Neutrophil (primary cell): Measurements from ENCODE around the gene TTF1.

ENCODE experiments used
- H3K27ac ChIP-seq: fragments of 200-600 bp; sonication (generic); 2 replicates; pipeline ENCODE4 v1.5.1; 2016; ENCODE audit warnings: mild to moderate bottlenecking, moderate library complexity
- H3K27me3 ChIP-seq: fragments of 200-600 bp; sonication (generic); 2 replicates; pipeline ENCODE4 v1.6.0; 2016; ENCODE audit warnings: mild to moderate bottlenecking
- H3K36me3 ChIP-seq: fragments of 200-600 bp; sonication (generic); 2 replicates; pipeline ENCODE4 v1.5.1; 2017
- H3K4me1 ChIP-seq, 2 experiments: fragments of 200-600 bp in 1 of 2; sonication (generic) in 1 of 2; 1 replicate in 1 of 2; 2 replicates in 1 of 2; pipeline versions ENCODE4 v1.5.1 to v1.6.1; 2013 to 2016; ENCODE audit warnings: low read depth in 1 of 2, low read length in 1 of 2, mild to moderate bottlenecking in 1 of 2, moderate library complexity in 1 of 2; ENCODE audit not compliant: control insufficient read depth in 1 of 2, insufficient read depth in 1 of 2
- H3K4me3 ChIP-seq, 2 experiments: fragments of 200-600 bp in 1 of 2; sonication (generic) in 1 of 2; 1 replicate in 1 of 2; 2 replicates in 1 of 2; pipeline ENCODE4 v1.5.1; 2013 to 2016; ENCODE audit warnings: low read depth in 1 of 2, low read length in 1 of 2, mild to moderate bottlenecking in 1 of 2, moderate library complexity in 1 of 2
- H3K9me3 ChIP-seq: fragments of 200-600 bp; sonication (generic); 2 replicates; pipeline ENCODE4 v1.5.1; 2016
- TF ChIP-seq, protein P1 (sequence below): fragments of 200-600 bp; sonication (generic); IDR thresholded peaks from 2 replicates; pipeline ENCODE4 v1.5.1; 2016; ENCODE audit warnings: antibody characterized with exemption

TTF1 gene

DNA sequence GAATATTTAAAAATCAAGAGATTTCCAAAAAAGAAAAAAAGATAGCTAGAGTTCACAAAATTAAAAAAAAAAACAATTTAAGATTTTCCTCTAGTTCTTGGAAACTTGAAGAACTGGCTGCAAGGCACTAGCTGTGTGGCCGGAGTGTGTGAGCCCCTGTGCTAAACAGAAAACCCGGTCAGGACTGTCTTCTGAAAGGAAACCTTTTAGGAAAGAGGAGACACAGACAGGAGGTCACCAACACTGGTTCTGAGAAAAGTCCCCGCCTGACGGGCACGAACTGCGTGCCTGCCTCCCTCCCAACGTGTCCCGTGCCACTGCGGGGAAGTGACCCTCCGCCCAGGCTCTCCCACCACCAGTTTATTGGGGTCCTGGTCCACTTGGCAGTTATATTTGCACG, 15.2 kb downstream of the TTF1 start:
- H3K36me3 ChIP-seq = peaks cover 98% of the 10 kb centered on the region
- TF ChIP-seq, protein P1, sequence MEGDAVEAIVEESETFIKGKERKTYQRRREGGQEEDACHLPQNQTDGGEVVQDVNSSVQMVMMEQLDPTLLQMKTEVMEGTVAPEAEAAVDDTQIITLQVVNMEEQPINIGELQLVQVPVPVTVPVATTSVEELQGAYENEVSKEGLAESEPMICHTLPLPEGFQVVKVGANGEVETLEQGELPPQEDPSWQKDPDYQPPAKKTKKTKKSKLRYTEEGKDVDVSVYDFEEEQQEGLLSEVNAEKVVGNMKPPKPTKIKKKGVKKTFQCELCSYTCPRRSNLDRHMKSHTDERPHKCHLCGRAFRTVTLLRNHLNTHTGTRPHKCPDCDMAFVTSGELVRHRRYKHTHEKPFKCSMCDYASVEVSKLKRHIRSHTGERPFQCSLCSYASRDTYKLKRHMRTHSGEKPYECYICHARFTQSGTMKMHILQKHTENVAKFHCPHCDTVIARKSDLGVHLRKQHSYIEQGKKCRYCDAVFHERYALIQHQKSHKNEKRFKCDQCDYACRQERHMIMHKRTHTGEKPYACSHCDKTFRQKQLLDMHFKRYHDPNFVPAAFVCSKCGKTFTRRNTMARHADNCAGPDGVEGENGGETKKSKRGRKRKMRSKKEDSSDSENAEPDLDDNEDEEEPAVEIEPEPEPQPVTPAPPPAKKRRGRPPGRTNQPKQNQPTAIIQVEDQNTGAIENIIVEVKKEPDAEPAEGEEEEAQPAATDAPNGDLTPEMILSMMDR = no peak
- H3K9me3 ChIP-seq = no peaks in the 10 kb centered on the region
- H3K4me1 ChIP-seq = no peaks in the 10 kb centered on the region
- no peak overlapping the region for H3K27ac ChIP-seq
- H3K4me3 ChIP-seq = no peak overlapping the region
- no peaks in the 10 kb centered on the region for H3K27me3 ChIP-seq

GRCh38 chr9:132390966-132391365, 15.7 kb downstream of the TTF1 start:
- TF ChIP-seq, protein P1 = no peak

GRCh38 chr9:132387133-132387532, 19.5 kb downstream of the TTF1 start:
- H3K27ac ChIP-seq = no peak overlapping the region
- TF ChIP-seq, protein P1 = no peak
- peaks cover 0 to 3% of the 10 kb centered on the region in 2 experiments for H3K4me1 ChIP-seq
- no peak overlapping the region for H3K4me3 ChIP-seq
- H3K9me3 ChIP-seq = no peaks in the 10 kb centered on the region
- H3K27me3 ChIP-seq = no peaks in the 10 kb centered on the region
- H3K36me3 ChIP-seq = peaks cover 89% of the 10 kb centered on the region

More at GRCh38 chr9:132390966-132391365, 15.7 kb downstream of the TTF1 start:
- peaks cover 98% of the 10 kb centered on the region for H3K36me3 ChIP-seq
- H3K4me1 ChIP-seq = no peaks in the 10 kb centered on the region
- no peak overlapping the region for H3K4me3 ChIP-seq
- no peak overlapping the region for H3K27ac ChIP-seq
- H3K27me3 ChIP-seq = no peaks in the 10 kb centered on the region
- H3K9me3 ChIP-seq = no peaks in the 10 kb centered on the region

DNA sequence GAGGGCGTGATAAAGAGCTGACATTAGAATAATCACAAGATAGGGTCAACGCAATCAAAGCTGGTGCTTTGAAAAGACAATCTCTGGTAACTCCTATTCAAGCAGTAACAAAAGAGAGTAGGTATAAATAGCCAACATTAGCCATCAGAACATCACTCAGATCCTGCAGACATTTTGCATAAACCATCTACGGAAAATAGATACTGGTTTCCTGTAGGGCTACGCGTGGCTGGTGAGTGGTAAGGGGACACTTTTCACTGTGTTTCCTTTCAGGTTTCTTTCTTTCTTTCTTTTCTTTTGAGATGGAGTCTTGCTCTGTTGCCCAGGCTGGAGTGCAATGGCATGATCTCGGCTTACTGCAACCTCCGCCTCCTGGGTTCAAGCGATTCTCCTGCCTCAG, 22.3 kb downstream of the TTF1 start:
- Histone ChIP-seq H3K27ac (no peak overlapping the region), H3K4me1 (peaks cover 3 to 8% of the 10 kb centered on the region in 2 experiments), H3K9me3 (no peaks in the 10 kb centered on the region), H3K27me3 (no peaks in the 10 kb centered on the region), H3K36me3 (peaks cover 68% of the 10 kb centered on the region), H3K4me3 (no peak overlapping the region)
- TF ChIP-seq, protein P1 = no peak

- peaks cover 3 to 8% of the 10 kb centered on the region in 2 experiments for H3K4me1 ChIP-seq
- H3K27me3 ChIP-seq = no peaks in the 10 kb centered on the region
- peak overlapping the region; percentile 38 for H3K27ac ChIP-seq
- no peak overlapping the region for H3K4me3 ChIP-seq
- H3K9me3 ChIP-seq = no peaks in the 10 kb centered on the region
- H3K36me3 ChIP-seq = peaks cover 66% of the 10 kb centered on the region
- TF ChIP-seq, protein P1 = no peak
Observed at GRCh38 chr9:132383462-132383883, 23.2 kb downstream of the TTF1 start.
